Stimulated activated CD4-positive, alpha-beta T cell treated with anti-CD3 and anti-CD28 coated beads, Interleukin-1b, Interleukin-23, amount 100 ng/mL, for 24 hours (primary cell): ENCODE data around the gene EEF2K.
"Not testable (repeated sequence)": the region's sequence is repeated elsewhere in the genome, so short reads cannot be mapped to it uniquely, and the experiment has no call there.

Experiments
- DNase-seq, 4 experiments: peaks; one replicate each; pipeline ENCODE4 v3.0.0-alpha.2; 2020; ENCODE audit warnings: low read depth in 4 of 4, low spot score in 1 of 4

EEF2K gene

GRCh38 chr16:22189473-22190080 is 16.5 kb upstream of the EEF2K start:
- DNase-seq: no peak

GRCh38 chr16:22190081-22190775 is 15.8 kb upstream of the EEF2K start:
- DNase-seq: peak; percentile 51 to 99 (median 81)

- peak; percentile 97 to 100 (median 99) for DNase-seq
Measured at GRCh38 chr16:22190776-22191531, 15.1 kb upstream of the EEF2K start.

DNA sequence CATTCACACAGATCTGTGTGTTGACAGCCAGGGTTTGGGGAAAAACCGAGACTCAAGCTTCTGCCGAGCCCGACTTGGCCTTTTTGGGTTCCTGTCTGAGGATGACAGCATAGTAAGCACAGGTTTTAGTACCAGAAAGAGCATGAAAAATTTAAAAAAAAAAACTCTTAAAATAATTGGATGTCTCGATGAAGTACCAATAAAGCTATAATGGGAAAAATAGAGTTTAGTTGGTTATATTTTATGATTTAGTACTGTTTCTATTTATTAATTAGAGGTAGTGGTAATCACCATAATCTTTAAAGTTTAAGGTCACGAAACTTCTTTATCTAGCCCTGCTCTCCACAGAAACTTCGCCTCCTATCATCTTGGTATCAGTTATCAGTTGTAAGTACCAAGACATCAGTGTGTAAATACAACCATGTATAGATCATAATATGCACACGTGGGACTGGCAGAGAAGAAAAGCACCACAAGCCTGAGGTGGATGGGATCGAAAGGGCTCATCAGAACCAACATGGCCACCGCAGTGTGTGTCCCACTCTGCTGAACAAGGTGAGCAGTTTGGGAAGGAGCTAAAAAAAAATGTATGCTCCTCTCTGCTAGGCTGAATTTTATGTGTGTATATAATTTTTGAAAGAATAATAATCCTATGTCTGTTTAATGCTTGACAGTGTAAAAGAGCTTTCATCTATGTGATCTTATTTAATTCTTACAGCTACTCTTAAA is 14.4 kb upstream of the EEF2K start:
- DNase-seq: no peak

DNA sequence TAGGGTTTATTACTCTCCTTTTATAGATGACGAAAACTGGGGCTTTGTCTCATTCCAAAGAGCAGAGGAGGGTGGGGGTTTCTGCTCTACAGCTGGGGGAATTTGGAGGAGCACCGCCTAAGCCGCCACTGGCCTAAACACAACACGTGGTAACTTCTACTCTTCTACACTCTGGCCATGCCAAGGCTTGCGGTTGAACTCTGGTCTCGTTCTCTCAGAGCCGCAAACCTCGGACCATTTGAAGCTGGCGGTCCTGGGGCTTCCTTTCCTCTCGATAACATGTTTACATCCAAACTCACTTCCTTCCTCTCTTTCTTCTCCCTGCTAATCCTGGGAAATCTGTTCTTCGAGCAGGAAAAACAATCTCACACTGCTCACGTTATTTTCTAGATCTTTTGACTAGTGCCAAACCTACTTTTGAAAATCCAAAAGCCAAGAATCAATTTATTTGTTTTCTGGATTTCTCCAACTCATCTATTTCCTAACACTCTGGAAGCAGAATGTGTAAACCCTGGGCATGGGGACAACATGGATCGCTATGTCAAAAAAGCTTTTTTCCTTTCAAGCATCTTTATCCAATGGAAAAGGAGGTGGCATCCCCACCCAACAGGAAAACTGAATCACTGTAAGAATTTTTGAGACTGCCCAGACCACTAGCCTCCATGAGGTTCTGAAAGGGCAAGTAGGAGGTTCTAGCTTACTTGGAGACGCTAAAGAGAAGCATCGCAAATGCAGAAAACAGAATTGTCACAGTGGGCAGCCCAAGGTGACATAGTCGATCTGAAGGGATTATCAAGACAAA is 13.6 kb upstream of the EEF2K start:
- DNase-seq: peak in 2 of 4 experiments; percentile 43 to 58

GRCh38 chr16:22193063-22193411 is 13.0 kb upstream of the EEF2K start:
- no peak for DNase-seq

GRCh38 chr16:22194707-22195444 is 11.2 kb upstream of the EEF2K start:
- DNase-seq: no peak

DNA sequence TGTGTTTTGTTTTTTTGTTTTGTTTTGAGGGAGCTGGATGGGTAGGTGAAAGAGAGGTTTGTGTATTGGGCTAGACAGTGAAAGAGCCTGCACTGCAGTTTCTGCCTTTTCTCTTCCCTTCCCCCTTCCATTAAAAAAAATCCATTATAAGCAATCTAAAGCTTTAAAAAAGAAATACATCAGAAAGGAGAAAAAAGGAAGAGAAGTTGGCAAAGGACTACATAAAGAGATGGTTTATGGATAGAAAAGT is 10.7 kb upstream of the EEF2K start:
- DNase-seq: no peak

DNA sequence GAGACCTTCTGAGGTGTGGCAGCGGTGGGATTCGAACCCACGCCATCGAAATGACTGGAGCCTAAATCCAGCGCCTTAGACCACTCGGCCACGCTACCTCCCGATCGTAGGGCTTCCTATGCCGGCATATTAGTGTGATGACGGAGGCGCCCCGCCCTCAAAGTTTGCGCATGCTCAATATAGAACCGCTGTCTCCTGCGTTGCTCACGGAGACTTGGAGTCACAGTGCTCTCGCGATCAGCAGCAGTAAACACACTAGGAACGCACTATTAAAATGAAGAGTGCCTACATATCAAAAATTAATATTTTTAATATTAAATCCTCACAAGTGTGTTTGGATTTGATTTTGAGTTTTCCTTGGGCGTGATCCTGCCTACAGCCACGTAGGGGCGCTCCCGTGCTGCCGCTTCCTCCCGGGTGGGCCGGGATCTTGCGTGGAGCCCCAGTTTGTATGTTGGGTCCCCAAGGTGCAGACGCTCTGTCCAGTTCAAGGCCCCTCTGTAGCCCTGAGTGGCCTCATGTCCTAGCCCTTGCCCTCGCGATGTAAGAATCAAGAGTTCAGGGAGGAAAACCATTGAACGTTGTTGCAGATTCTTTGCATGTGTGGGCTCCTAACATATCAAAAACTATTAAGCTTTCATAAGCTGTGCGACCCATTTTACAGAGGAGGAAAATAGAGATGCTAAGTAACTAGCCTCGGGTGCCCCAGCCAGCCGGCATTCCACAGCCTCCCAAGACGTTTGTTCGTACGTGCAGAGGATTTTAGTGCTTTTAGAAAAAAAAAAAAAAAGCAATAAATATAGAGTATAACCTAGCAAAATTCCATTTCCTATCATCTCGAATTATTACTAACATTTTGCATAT is 10.2 kb upstream of the EEF2K start:
- peak; percentile 72 to 95 (median 87) for DNase-seq

- DNase-seq: not testable (repeated sequence)
Measured at GRCh38 chr16:22196559-22197168, 9.4 kb upstream of the EEF2K start.

DNA sequence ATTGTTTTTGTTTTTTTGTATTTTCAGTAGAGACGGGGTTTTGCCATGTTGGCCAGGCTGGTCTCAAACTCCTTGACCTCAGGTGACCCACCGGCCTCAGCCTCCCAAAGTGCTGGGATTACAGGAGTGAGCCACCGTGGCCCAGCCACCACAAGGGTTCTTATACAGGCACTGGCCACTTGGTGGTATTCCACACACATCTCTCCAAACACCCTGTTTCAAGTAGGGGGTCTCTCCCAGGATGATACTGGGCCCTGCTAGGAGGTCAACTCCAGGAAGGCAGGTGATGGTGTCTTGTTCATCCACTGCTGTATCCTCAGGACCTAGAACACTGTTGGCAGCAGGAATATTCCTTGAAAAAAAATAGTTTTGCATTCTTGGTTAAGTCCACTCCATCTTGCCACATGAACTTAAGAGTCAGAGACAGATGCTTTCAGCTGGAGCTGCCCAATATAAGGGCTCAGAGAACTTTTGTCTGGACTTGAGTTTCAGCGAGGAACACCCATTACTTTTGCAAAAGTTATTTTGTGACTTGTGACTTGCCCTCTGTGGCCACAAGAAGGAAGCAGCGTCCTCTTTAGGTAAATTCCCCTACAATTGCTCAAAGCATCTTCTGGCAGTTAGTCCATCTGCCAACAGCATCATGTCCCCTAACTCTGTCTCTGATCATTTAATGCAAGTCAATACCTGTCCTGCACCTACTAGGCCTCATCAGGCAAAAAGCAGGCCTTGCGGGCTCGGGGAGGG is 7.4 kb upstream of the EEF2K start:
- DNase-seq: no peak

- no peak for DNase-seq
Measured at GRCh38 chr16:22202261-22202637, 3.8 kb upstream of the EEF2K start.

- no peak for DNase-seq
Measured at GRCh38 chr16:22203091-22203490, 3.0 kb upstream of the EEF2K start.

- DNase-seq: no peak
Measured at GRCh38 chr16:22204091-22204655, 1.9 kb upstream of the EEF2K start.

- no peak for DNase-seq
Measured at GRCh38 chr16:22205577-22206012, 483 bp upstream of the EEF2K start.

GRCh38 chr16:22206842-22207714 is 1.0 kb downstream of the EEF2K start:
- DNase-seq: peak in 2 of 4 experiments; percentile 49 to 59
